D721Med (cell line): Measurements from ENCODE around the gene EFEMP2.

Experiments used
- DNase-seq: peaks from one replicate; pipeline ENCODE4 v3.0.0; 2011; ENCODE audit warnings: low spot score; ENCODE audit not compliant: insufficient read length
- FAIRE-seq: peaks from 2 replicates; lab custom pipeline; 2011; peaks lifted over from hg19 to GRCh38; lab: Jason Lieb, UNC
- CTCF ChIP-seq: IDR thresholded peaks from 2 replicates; pipeline ENCODE4 v1.5.1; 2012; ENCODE audit warnings: mild to moderate bottlenecking, control low read depth; ENCODE audit not compliant: insufficient read depth; ENCODE audit errors: missing control alignments

The EFEMP2 gene

GRCh38 chr11:65822776-65823528, 49.6 kb downstream of the EFEMP2 start:
- FAIRE-seq (no peak), DNase-seq (no peak)
- no peak for TF ChIP-seq CTCF

GRCh38 chr11:65821107-65821506, 51.5 kb downstream of the EFEMP2 start:
- DNase-seq (no peak), FAIRE-seq (no peak)
- TF ChIP-seq CTCF: no peak

GRCh38 chr11:65817835-65818680, 54.5 kb downstream of the EFEMP2 start:
- DNase-seq: peak; percentile 86

GRCh38 chr11:65817312-65817834, 55.2 kb downstream of the EFEMP2 start:
- FAIRE-seq (no peak), DNase-seq (no peak)
- no peak for TF ChIP-seq CTCF

More at GRCh38 chr11:65817835-65818680, 54.5 kb downstream of the EFEMP2 start:
- peak; percentile 95 for TF ChIP-seq CTCF
- no peak for FAIRE-seq

DNA sequence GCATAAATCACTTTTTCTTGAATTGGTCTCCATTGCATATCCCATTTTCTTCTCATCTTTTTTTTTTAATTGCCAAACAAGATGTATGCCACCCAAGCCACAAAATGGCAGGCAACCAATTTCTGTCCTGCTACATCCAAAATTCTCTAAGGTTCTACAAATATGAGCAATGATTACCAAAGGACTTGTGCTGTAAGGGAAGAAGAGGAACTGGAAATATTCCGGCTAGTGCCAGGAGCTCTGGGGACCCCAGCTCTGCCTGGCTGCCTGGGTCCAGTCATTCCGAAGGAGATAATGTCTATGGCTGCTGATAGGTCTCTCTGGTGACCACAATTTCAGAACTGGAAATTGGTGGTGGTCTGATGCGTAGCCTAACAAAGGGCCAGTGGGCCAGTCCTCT, 55.9 kb downstream of the EFEMP2 start:
- FAIRE-seq (no peak), DNase-seq (no peak)
- TF ChIP-seq CTCF: no peak
